H1 (cell line): Measurements from ENCODE around the gene MRPS25. TPM values are rescaled to one million over a fixed set of nuclear protein-coding genes. Genes with fewer than 3 reads are reported as not detected.

ENCODE experiments used
- CTCF ChIA-PET: fragments of 300-600 bp; sonication (Branson Sonifier 250); formaldehyde crosslinking; loops from one replicate; lab custom pipeline; 2021; ENCODE audit not compliant: partially characterized antibody; lab: Charles Lee
- POLR2A ChIA-PET: fragments of 300-600 bp; sonication (Branson Sonifier 250); formaldehyde crosslinking; loops from one replicate; lab custom pipeline; 2021; ENCODE audit warnings: inconsistent platforms; ENCODE audit not compliant: partially characterized antibody; lab: Charles Lee
- DNase-seq, 2 experiments: peaks; one replicate each; pipeline versions ENCODE4 v3.0.0 to v3.0.0-alpha.2; 2010 to 2022; ENCODE audit warnings: low spot score in 2 of 2, low read depth in 1 of 2, mixed read lengths in 1 of 2
- FAIRE-seq: peaks from 2 replicates; lab custom pipeline; 2011; peaks lifted over from hg19 to GRCh38; lab: Jason Lieb, UNC
- H2AFZ ChIP-seq: 2 replicates; pipeline ENCODE4 v1.8.1; 2012; ENCODE audit warnings: low read length, inconsistent platforms
- H2AK5ac ChIP-seq: 2 replicates; pipeline ENCODE4 v1.6.1; 2013; ENCODE audit warnings: low read depth, low read length
- H2BK120ac ChIP-seq: replicated peaks from 2 replicates; pipeline ENCODE3; 2013; ENCODE audit warnings: low read depth, low read length, inconsistent platforms
- H2BK12ac ChIP-seq: 2 replicates; pipeline ENCODE4 v1.6.1; 2013; ENCODE audit warnings: low read depth, low read length
- H2BK15ac ChIP-seq: 2 replicates; pipeline ENCODE4 v1.6.1; 2013; ENCODE audit warnings: low read length
- H2BK20ac ChIP-seq: 2 replicates; pipeline ENCODE4 v1.6.1; 2013; ENCODE audit warnings: low read length
- H2BK5ac ChIP-seq: 2 replicates; pipeline ENCODE4 v1.6.1; 2013; ENCODE audit warnings: low read depth, low read length
- H3K14ac ChIP-seq: 2 replicates; pipeline ENCODE4 v1.6.1; 2013; ENCODE audit warnings: inconsistent platforms; ENCODE audit not compliant: insufficient read length
- H3K18ac ChIP-seq: 2 replicates; pipeline ENCODE4 v1.6.1; 2013; ENCODE audit warnings: low read length; ENCODE audit errors: extremely low read depth
- H3K23ac ChIP-seq: 2 replicates; pipeline ENCODE4 v1.6.1; 2013; ENCODE audit warnings: inconsistent platforms; ENCODE audit not compliant: insufficient read length
- H3K23me2 ChIP-seq: 2 replicates; pipeline ENCODE4 v1.6.1; 2013; ENCODE audit warnings: low read depth, low read length
- H3K27ac ChIP-seq: 2 replicates; pipeline ENCODE4 v1.6.1; 2011; ENCODE audit warnings: low read depth, low read length, inconsistent platforms
- H3K27me3 ChIP-seq, 4 experiments: replicated peaks in 1 of 4; 1 replicate in 1 of 4; 2 replicates in 3 of 4; pipeline versions ENCODE4 v1.6.1 to v1.8.1; 2011 to 2013; ENCODE audit warnings: low read length in 3 of 4, mild to moderate bottlenecking in 3 of 4, inconsistent platforms in 2 of 4, mixed read lengths in 2 of 4, moderate library complexity in 1 of 4; ENCODE audit not compliant: control insufficient read depth in 3 of 4, insufficient read depth in 3 of 4; ENCODE audit errors: extremely low read depth in 1 of 4
- H3K36me3 ChIP-seq, 4 experiments: 2 replicates each; pipeline versions ENCODE4 v1.6.1 to v1.8.1; 2011 to 2013; ENCODE audit warnings: mild to moderate bottlenecking in 4 of 4, low read length in 3 of 4, moderate library complexity in 2 of 4, control low read depth in 1 of 4, inconsistent platforms in 1 of 4; ENCODE audit not compliant: insufficient read depth in 4 of 4, control insufficient read depth in 2 of 4
- H3K4ac ChIP-seq: replicated peaks from 2 replicates; pipeline ENCODE3; 2013; ENCODE audit warnings: low read length, low read depth, mixed read lengths, inconsistent platforms; ENCODE audit not compliant: insufficient read length
- H3K4me1 ChIP-seq, 4 experiments: replicated peaks in 1 of 4; 1 replicate in 1 of 4; 2 replicates in 3 of 4; pipeline versions ENCODE4 v1.6.1 to v1.8.1; 2011 to 2013; ENCODE audit warnings: low read length in 3 of 4, inconsistent platforms in 2 of 4, mixed read lengths in 1 of 4; ENCODE audit not compliant: insufficient read depth in 4 of 4, control insufficient read depth in 3 of 4
- H3K4me2 ChIP-seq, 2 experiments: 2 replicates each; pipeline versions ENCODE4 v1.6.1 to v1.8.1; 2011 to 2013; ENCODE audit warnings: low read depth in 2 of 2, low read length in 2 of 2, control low read depth in 1 of 2, inconsistent platforms in 1 of 2, mild to moderate bottlenecking in 1 of 2; ENCODE audit not compliant: insufficient read depth in 1 of 2
- H3K4me3 ChIP-seq, 4 experiments: fragments of 200-600, 300-600 bp in 1 of 4; sonication (generic), shearing (Covaris generic), sonication (Bioruptor Twin) in 1 of 4; 2 replicates each; pipeline versions ENCODE4 v1.5.1 to v1.8.1; 2011 to 2016; ENCODE audit warnings: low read length in 4 of 4, low read depth in 3 of 4, control low read depth in 2 of 4, inconsistent platforms in 2 of 4, mild to moderate bottlenecking in 2 of 4, mixed read lengths in 1 of 4, moderate library complexity in 1 of 4; ENCODE audit not compliant: insufficient read depth in 2 of 4; ENCODE audit errors: extremely low read depth in 1 of 4
- H3K56ac ChIP-seq: replicated peaks from 2 replicates; pipeline ENCODE3; 2013; ENCODE audit warnings: low read depth, mild to moderate bottlenecking, mixed read lengths, low read length, inconsistent platforms; ENCODE audit not compliant: insufficient read length
- H3K79me1 ChIP-seq: 2 replicates; pipeline ENCODE4 v1.6.1; 2013; ENCODE audit warnings: low read depth, low read length, control low read depth
- H3K79me2 ChIP-seq, 2 experiments: 2 replicates each; pipeline versions ENCODE4 v1.6.1 to v1.8.1; 2012 to 2013; ENCODE audit warnings: low read length in 2 of 2, mild to moderate bottlenecking in 2 of 2, inconsistent platforms in 1 of 2; ENCODE audit not compliant: insufficient read depth in 2 of 2, control insufficient read depth in 1 of 2
- H3K9ac ChIP-seq, 4 experiments: replicated peaks in 1 of 4; 1 replicate in 1 of 4; 2 replicates in 3 of 4; pipeline versions ENCODE4 v1.6.1 to v1.8.1; 2011 to 2013; ENCODE audit warnings: low read depth in 3 of 4, low read length in 3 of 4, control low read depth in 2 of 4, mild to moderate bottlenecking in 2 of 4, moderate library complexity in 2 of 4, inconsistent platforms in 1 of 4; ENCODE audit errors: extremely low read depth in 1 of 4
- H3K9me3 ChIP-seq, 2 experiments: 2 replicates each; pipeline versions ENCODE4 v1.6.1 to v1.8.1; 2012 to 2013; ENCODE audit warnings: mild to moderate bottlenecking in 2 of 2, moderate library complexity in 2 of 2, control low read depth in 1 of 2, inconsistent platforms in 1 of 2, low read depth in 1 of 2, low read length in 1 of 2, mixed read lengths in 1 of 2; ENCODE audit not compliant: insufficient read depth in 2 of 2
- H4K20me1 ChIP-seq, 2 experiments: replicated peaks in 1 of 2; 2 replicates each; pipeline versions ENCODE3 to v1.8.1; 2011 to 2013; ENCODE audit warnings: inconsistent platforms in 2 of 2, low read length in 2 of 2, mild to moderate bottlenecking in 1 of 2; ENCODE audit not compliant: insufficient read depth in 2 of 2, control insufficient read depth in 1 of 2
- H4K5ac ChIP-seq: 2 replicates; pipeline ENCODE4 v1.6.1; 2013; ENCODE audit warnings: low read length, low read depth, mixed read lengths, inconsistent platforms; ENCODE audit not compliant: insufficient read length
- H4K8ac ChIP-seq: 2 replicates; pipeline ENCODE4 v1.8.0; 2013; ENCODE audit warnings: mild to moderate bottlenecking, moderate library complexity, low read length, inconsistent platforms; ENCODE audit not compliant: insufficient read depth; ENCODE audit errors: extremely low read depth
- H4K91ac ChIP-seq: replicated peaks from 2 replicates; pipeline ENCODE3; 2013; ENCODE audit warnings: low read length, mixed read lengths, inconsistent platforms; ENCODE audit not compliant: insufficient read length
- ASH2L ChIP-seq: fragments of 200-600, 300-600 bp; sonication (generic); IDR thresholded peaks from one replicate; pipeline ENCODE4 v1.7.1; 2017; ENCODE audit warnings: low read length
- BACH1 ChIP-seq: IDR thresholded peaks from 2 replicates; pipeline ENCODE4 v1.6.1; 2012; ENCODE audit warnings: low read length, improper control_type of control experiment
- CBX5 ChIP-seq: fragments of 300-800, 300-1000 bp; sonication (generic); IDR thresholded peaks from 2 replicates; pipeline ENCODE4 v1.7.1; 2016; ENCODE audit warnings: antibody characterized with exemption, low read length, low read depth
- CBX8 ChIP-seq: fragments of 300-800, 300-1000 bp; sonication (generic); IDR thresholded peaks from 2 replicates; pipeline ENCODE4 v1.7.1; 2016; ENCODE audit warnings: low read depth, low read length, borderline replicate concordance
- E2F6 ChIP-seq: IDR thresholded peaks from 2 replicates; pipeline ENCODE4 v1.6.1; 2012; ENCODE audit warnings: inconsistent platforms
- EP300 ChIP-seq, 2 experiments: IDR thresholded peaks; 1 replicate in 1 of 2; 2 replicates in 1 of 2; pipeline ENCODE4 v1.6.1; 2011 to 2012; ENCODE audit warnings: low read depth in 2 of 2, low read length in 2 of 2, mild to moderate bottlenecking in 2 of 2, borderline replicate concordance in 1 of 2, inconsistent platforms in 1 of 2, moderate library complexity in 1 of 2
- SRF ChIP-seq: IDR thresholded peaks from 2 replicates; pipeline ENCODE4 v1.6.1; 2011; ENCODE audit warnings: mild to moderate bottlenecking, low read depth, low read length, moderate library complexity
- WGBS, 2 experiments: shearing (Covaris generic) in 1 of 2; methylation state at CpG; one replicate each; pipeline versions ENCODE4 v1.1.6 to v1.1.7; 2013 to 2015; ENCODE audit warnings: low lambda C conversion rate in 2 of 2, mixed read lengths in 2 of 2, inconsistent platforms in 1 of 2, low coverage in 1 of 2, missing lambda C conversion rate in 1 of 2; ENCODE audit not compliant: insufficient replicate concordance in 2 of 2, insufficient coverage in 1 of 2, insufficient read length in 1 of 2; ENCODE audit errors: extremely low coverage in 1 of 2, missing lambda C conversion rate in 1 of 2; 5-methylcytosine and 5-hydroxymethylcytosine counted together
- polyA plus RNA-seq, 7 experiments: library from polyadenylated mRNA; depleted of rRNA in 3 of 7; stranded (reverse) in 5 of 7; unstranded in 2 of 7; fragments of >200 nt in 5 of 7; fragments of 200-250 nt in 2 of 7; gene quantifications; 1 replicate in 5 of 7; 2 replicates in 1 of 7; 4 replicates in 1 of 7; pipeline versions ENCODE4 v1.2.1 to v1.2.3, GENCODE V29; 2011 to 2013; ENCODE audit warnings: missing spikeins in 2 of 7, mixed read lengths in 2 of 7
- total RNA-seq: library from RNA; stranded (reverse); fragmentation: NEBNext Ultra II Directional; extraction: Animal tissue kit (Norgen Biotek cat#: 25700); gene quantifications from 2 replicates; pipeline ENCODE4 v1.2.1, GENCODE V29; 2021

The MRPS25 gene
- total and polyA plus RNA-seq, 2 of the 8 experiments (the other 6 are each of a cell fraction or from before 2014, with no cell fraction given), result 23.0 to 56.5 TPM

- no peaks in the 10 kb centered on the region for H3K79me2 ChIP-seq
- no peak for DNase-seq
- H3K4ac ChIP-seq, result no peak overlapping the region
- peaks cover 2 to 5% of the 10 kb centered on the region in 2 experiments for H4K20me1 ChIP-seq
- H3K9me3 ChIP-seq, result no peaks in the 10 kb centered on the region
- H3K4me2 ChIP-seq, result no peak overlapping the region
- peaks cover 29 to 85% (median 65%) of the 10 kb centered on the region in 4 experiments for H3K36me3 ChIP-seq
- H2BK5ac ChIP-seq, result no peak overlapping the region
- H2BK120ac ChIP-seq, result no peak overlapping the region
- H3K56ac ChIP-seq, result no peak overlapping the region
- POLR2A ChIA-PET, result interaction anchor here (0.9 to 2.2 kb wide), 4 partner anchors 9 to 22 kb away, joined by 3 to 9 read pairs (median 6); no protein-coding TSS in a partner anchor
- no peak overlapping the region for H3K9ac ChIP-seq
- H2AFZ ChIP-seq, result no peak overlapping the region
- no peak overlapping the region for H3K27ac ChIP-seq
- H3K23ac ChIP-seq, result no peak overlapping the region
- H2BK12ac ChIP-seq, result no peak overlapping the region
- TF ChIP-seq E2F6, result no peak
- TF ChIP-seq CBX8, result no peak
- TF ChIP-seq ASH2L, result no peak
- TF ChIP-seq BACH1, result no peak
- no peak for TF ChIP-seq EP300 (IDR thresholded peaks at IDR 0.05; ENCODE audit: borderline replicate concordance in 1 of 2, low read depth in 2 of 2, low read length in 2 of 2)
- no peak for TF ChIP-seq SRF
- TF ChIP-seq CBX5, result no peak
- H3K23me2 ChIP-seq, result no peaks in the 10 kb centered on the region
- no peak overlapping the region for H4K5ac ChIP-seq
- H3K4me1 ChIP-seq, result no peaks in the 10 kb centered on the region
- no peaks in the 10 kb centered on the region for H3K27me3 ChIP-seq
- no peak overlapping the region for H4K91ac ChIP-seq
- H2BK15ac ChIP-seq, result no peak overlapping the region
- H3K14ac ChIP-seq, result no peak overlapping the region
- CTCF ChIA-PET, result interaction anchor here (0.7 to 1.6 kb wide), 3 partner anchors 13 to 206 kb away, joined by 3 to 5 read pairs (median 3); no protein-coding TSS in a partner anchor
- H4K8ac ChIP-seq, result no peak overlapping the region
- H3K79me1 ChIP-seq, result no peaks in the 10 kb centered on the region
- H2BK20ac ChIP-seq, result no peak overlapping the region
- H2AK5ac ChIP-seq, result no peak overlapping the region
- FAIRE-seq, result no peak
- WGBS, 2 experiments, result 91% methylated on average over 6 of the region's 6 CpGs; no CpG with 5 or more reads in 1 of the 2 experiments
- H3K4me3 ChIP-seq, result no peak overlapping the region
- no peak overlapping the region for H3K18ac ChIP-seq
Measured at GRCh38 chr3:15038306-15038705, 26.8 kb downstream of the MRPS25 start.
